CD4-positive, CD25-positive, alpha-beta regulatory T cell (primary cell): ENCODE results near the gene WDR62. TPM values are rescaled to one million over a fixed set of nuclear protein-coding genes. Genes with fewer than 3 reads are reported as not detected.
A peak's percentile ranks its signal among the peaks of the same experiment; 100 is the strongest.

Experiments
- ATAC-seq, 2 donors: fragments of 150-1000 bp; cut with Tn5 transposase; one replicate each; pipeline ENCODE4 v1.10.0; 2021; ENCODE audit warnings: low read depth in 2 of 2, moderate number of reproducible peaks in 2 of 2, moderate library complexity in 1 of 2
- DNase-seq, 3 donors: peaks; one replicate each; pipeline versions ENCODE4 v3.0.0 to v3.0.0-alpha.2; 2012 to 2022; ENCODE audit warnings: mixed read lengths in 1 of 3
- H3K27ac ChIP-seq: one replicate; pipeline ENCODE4 v1.7.0; 2013; ENCODE audit warnings: mild to moderate bottlenecking, low read length; ENCODE audit not compliant: insufficient read depth, poor library complexity, severe bottlenecking
- H3K27me3 ChIP-seq: one replicate; pipeline ENCODE4 v1.7.0; 2013; ENCODE audit warnings: low read length; ENCODE audit not compliant: control insufficient read depth, insufficient read depth
- H3K36me3 ChIP-seq: one replicate; pipeline ENCODE4 v1.7.0; 2013; ENCODE audit warnings: mild to moderate bottlenecking, low read length, moderate library complexity; ENCODE audit not compliant: control insufficient read depth, insufficient read depth
- H3K4me1 ChIP-seq: 2 replicates; pipeline ENCODE4 v1.7.0; 2013; ENCODE audit warnings: mild to moderate bottlenecking, low read length; ENCODE audit not compliant: insufficient read depth, control insufficient read depth, poor library complexity, severe bottlenecking
- H3K4me3 ChIP-seq: one replicate; pipeline ENCODE4 v1.7.0; 2013; ENCODE audit warnings: low read depth, mild to moderate bottlenecking, low read length, moderate library complexity
- H3K9me3 ChIP-seq, 2 experiments: 1 replicate in 1 of 2; 2 replicates in 1 of 2; pipeline ENCODE4 v1.7.0; 2013; ENCODE audit warnings: low read length in 2 of 2, mild to moderate bottlenecking in 1 of 2, moderate library complexity in 1 of 2; ENCODE audit not compliant: control insufficient read depth in 2 of 2
- H3K27ac Mint-ChIP-seq, 3 donors: one replicate each; pipeline ENCODE4 v1.8.0; 2020 to 2022; ENCODE audit warnings: mild to moderate bottlenecking in 3 of 3, mixed read lengths in 3 of 3, moderate library complexity in 2 of 3
- H3K27me3 Mint-ChIP-seq: one replicate; pipeline ENCODE4 v1.8.0; 2022; ENCODE audit warnings: mild to moderate bottlenecking, mixed read lengths
- H3K36me3 Mint-ChIP-seq: one replicate; pipeline ENCODE4 v1.8.0; 2020; ENCODE audit warnings: mixed read lengths
- H3K4me1 Mint-ChIP-seq, 4 donors: one replicate each; pipeline ENCODE4 v1.8.0; 2020 to 2022; ENCODE audit warnings: mixed read lengths in 4 of 4, mild to moderate bottlenecking in 1 of 4
- H3K4me3 Mint-ChIP-seq, 4 donors: one replicate each; pipeline ENCODE4 v1.8.0; 2020 to 2022; ENCODE audit warnings: mild to moderate bottlenecking in 4 of 4, mixed read lengths in 4 of 4, moderate library complexity in 3 of 4
- H3K9me3 Mint-ChIP-seq, 7 donors: one replicate each; pipeline ENCODE4 v1.8.0; 2020 to 2022; ENCODE audit warnings: mixed read lengths in 7 of 7, mild to moderate bottlenecking in 3 of 7, moderate library complexity in 2 of 7
- polyA plus RNA-seq, 4 donors: library from polyadenylated mRNA; unstranded; fragments of 300-500 nt; fragmentation: Illumina TruSeq; gene quantifications; one replicate each; pipeline ENCODE4 v1.2.3, GENCODE V29; 2021
- total RNA-seq: library from RNA; stranded (reverse); gene quantifications from one replicate; pipeline ENCODE4 v1.2.3, GENCODE V29; 2022

The WDR62 gene
- total and polyA plus RNA-seq, 5 donors from 2014 or later, result 0.21 to 6.8 (median 0.45) TPM; not detected in 1

- H3K27ac Mint-ChIP-seq, result peak overlapping the region; percentile 97 to 100 (median 97)
- Histone ChIP-seq H3K27me3 (no peaks in the 10 kb centered on the region), H3K9me3 (no peaks in the 10 kb centered on the region), H3K4me1 (peaks cover 32% of the 10 kb centered on the region), H3K27ac (peak overlapping the region; percentile 85), H3K36me3 (no peaks in the 10 kb centered on the region), H3K4me3 (peak overlapping the region; percentile 90)
- no peaks in the 10 kb centered on the region for H3K27me3 Mint-ChIP-seq
- H3K36me3 Mint-ChIP-seq, result peaks cover 5% of the 10 kb centered on the region
- peaks cover 4 to 50% (median 25%) of the 10 kb centered on the region in 4 donors for H3K4me1 Mint-ChIP-seq
- no peak for DNase-seq
- H3K4me3 Mint-ChIP-seq, result peak overlapping the region; percentile 86 to 99 (median 98)
- H3K9me3 Mint-ChIP-seq, result no peaks in the 10 kb centered on the region
- no peak for ATAC-seq
Observed at GRCh38 chr19:36013280-36014011, 41.3 kb upstream of the WDR62 start.

- peak; percentile 98 to 99 for ATAC-seq
Observed at GRCh38 chr19:36014012-36014924, 40.4 kb upstream of the WDR62 start, which contains the start of gene ALKBH6. Gene ALKBH6, minus strand, starts transcription at chr19:36014213. Its CDS starts 816 bp downstream, at chr19:36013397.

GRCh38 chr19:36019061-36019670 is 35.5 kb upstream of the WDR62 start:
- no peak overlapping the region for H3K27ac ChIP-seq
- Mint-ChIP-seq H3K9me3 (peaks cover 0 to 2% (median 0%) of the 10 kb centered on the region in 7 donors), H3K4me3 (no peak overlapping the region), H3K4me1 (peaks cover 4 to 19% (median 11%) of the 10 kb centered on the region in 4 donors), H3K27me3 (no peaks in the 10 kb centered on the region), H3K27ac (no peak overlapping the region), H3K36me3 (peaks cover 11% of the 10 kb centered on the region)
- no peaks in the 10 kb centered on the region for H3K9me3 ChIP-seq
- no peak for DNase-seq
- peaks cover 14% of the 10 kb centered on the region for H3K36me3 ChIP-seq
- no peak for ATAC-seq
- H3K4me3 ChIP-seq, result no peak overlapping the region
- peaks cover 10% of the 10 kb centered on the region for H3K4me1 ChIP-seq
- H3K27me3 ChIP-seq, result no peaks in the 10 kb centered on the region

More at GRCh38 chr19:36014012-36014924, 40.4 kb upstream of the WDR62 start, which contains the start of gene ALKBH6:
- Histone ChIP-seq H3K27ac (peak within 1 kb of the TSS; percentile 85), H3K4me3 (peak within 1 kb of the TSS; percentile 90), H3K9me3 (no peaks in the 10 kb centered on the region), H3K27me3 (no peaks in the 10 kb centered on the region), H3K36me3 (no peaks in the 10 kb centered on the region), H3K4me1 (peaks cover 23% of the 10 kb centered on the region)
- H3K9me3 Mint-ChIP-seq, result no peaks in the 10 kb centered on the region
- peaks cover 4 to 45% (median 24%) of the 10 kb centered on the region in 4 donors for H3K4me1 Mint-ChIP-seq
- H3K27ac Mint-ChIP-seq, result peak within 1 kb of the TSS; percentile 97 to 100 (median 97)
- peak within 1 kb of the TSS; percentile 86 to 99 (median 98) for H3K4me3 Mint-ChIP-seq
- peak; percentile 98 to 100 (median 99) for DNase-seq
- H3K36me3 Mint-ChIP-seq, result peaks cover 5% of the 10 kb centered on the region
- no peaks in the 10 kb centered on the region for H3K27me3 Mint-ChIP-seq

- H3K4me1 ChIP-seq, result no peaks in the 10 kb centered on the region
- peaks cover 18% of the 10 kb centered on the region for H3K36me3 Mint-ChIP-seq
- no peak for ATAC-seq
- no peaks in the 10 kb centered on the region for H3K9me3 ChIP-seq
- no peaks in the 10 kb centered on the region for H3K4me1 Mint-ChIP-seq
- H3K27me3 Mint-ChIP-seq, result no peaks in the 10 kb centered on the region
- no peak for DNase-seq
- H3K27ac ChIP-seq, result no peak overlapping the region
- H3K36me3 ChIP-seq, result peaks cover 14% of the 10 kb centered on the region
- H3K27me3 ChIP-seq, result no peaks in the 10 kb centered on the region
- no peak overlapping the region for H3K4me3 ChIP-seq
- no peak overlapping the region for H3K4me3 Mint-ChIP-seq
- peaks cover 0 to 2% (median 0%) of the 10 kb centered on the region in 7 donors for H3K9me3 Mint-ChIP-seq
- no peak overlapping the region for H3K27ac Mint-ChIP-seq
Observed at GRCh38 chr19:36023432-36023831, 31.3 kb upstream of the WDR62 start.

- no peak overlapping the region for H3K4me3 ChIP-seq
- H3K27me3 Mint-ChIP-seq, result no peaks in the 10 kb centered on the region
- H3K4me3 Mint-ChIP-seq, result no peak overlapping the region
- DNase-seq, result no peak
- H3K36me3 ChIP-seq, result peaks cover 14% of the 10 kb centered on the region
- no peaks in the 10 kb centered on the region for H3K4me1 Mint-ChIP-seq
- no peaks in the 10 kb centered on the region for H3K4me1 ChIP-seq
- no peak for ATAC-seq
- no peaks in the 10 kb centered on the region for H3K9me3 ChIP-seq
- H3K27ac ChIP-seq, result no peak overlapping the region
- H3K27ac Mint-ChIP-seq, result no peak overlapping the region
- H3K27me3 ChIP-seq, result no peaks in the 10 kb centered on the region
- H3K36me3 Mint-ChIP-seq, result peaks cover 25% of the 10 kb centered on the region
- H3K9me3 Mint-ChIP-seq, result peaks cover 0 to 2% (median 0%) of the 10 kb centered on the region in 7 donors
Observed at GRCh38 chr19:36025541-36025940, 29.2 kb upstream of the WDR62 start.

GRCh38 chr19:36026091-36026876 is 28.4 kb upstream of the WDR62 start:
- no peak overlapping the region for H3K27ac ChIP-seq
- peaks cover 0 to 2% (median 0%) of the 10 kb centered on the region in 7 donors for H3K9me3 Mint-ChIP-seq
- H3K36me3 ChIP-seq, result peaks cover 12% of the 10 kb centered on the region
- H3K4me1 ChIP-seq, result no peaks in the 10 kb centered on the region
- no peak overlapping the region for H3K4me3 ChIP-seq
- H3K27me3 Mint-ChIP-seq, result no peaks in the 10 kb centered on the region
- no peak overlapping the region for H3K27ac Mint-ChIP-seq
- no peaks in the 10 kb centered on the region for H3K27me3 ChIP-seq
- DNase-seq (no peak), ATAC-seq (no peak)
- H3K9me3 ChIP-seq, result no peaks in the 10 kb centered on the region
- no peak overlapping the region for H3K4me3 Mint-ChIP-seq
- peaks cover 29% of the 10 kb centered on the region for H3K36me3 Mint-ChIP-seq
- H3K4me1 Mint-ChIP-seq, result peaks cover 0 to 1% (median 0%) of the 10 kb centered on the region in 4 donors

GRCh38 chr19:36027696-36028095 is 27.0 kb upstream of the WDR62 start:
- DNase-seq (no peak), ATAC-seq (no peak)
- H3K27ac Mint-ChIP-seq, result no peak overlapping the region
- no peak overlapping the region for H3K4me3 Mint-ChIP-seq
- H3K9me3 Mint-ChIP-seq, result peaks cover 0 to 2% (median 0%) of the 10 kb centered on the region in 7 donors
- peaks cover 0 to 5% (median 2%) of the 10 kb centered on the region in 4 donors for H3K4me1 Mint-ChIP-seq
- no peaks in the 10 kb centered on the region for H3K27me3 Mint-ChIP-seq
- no peak overlapping the region for H3K4me3 ChIP-seq
- H3K4me1 ChIP-seq, result peaks cover 5% of the 10 kb centered on the region
- H3K27me3 ChIP-seq, result no peaks in the 10 kb centered on the region
- peaks cover 30% of the 10 kb centered on the region for H3K36me3 Mint-ChIP-seq
- peaks cover 8% of the 10 kb centered on the region for H3K36me3 ChIP-seq
- no peaks in the 10 kb centered on the region for H3K9me3 ChIP-seq
- H3K27ac ChIP-seq, result no peak overlapping the region
